Gastroesophageal sphincter (tissue), 4 donors: ENCODE measurements around the gene PLXNA3. TPM values are rescaled to one million over a fixed set of nuclear protein-coding genes. Genes with fewer than 3 reads are reported as not detected.

Experiments used
- ATAC-seq: fragments of 150-250 bp; one replicate; pipeline ENCODE4 v1.9.1; 2016; ENCODE audit warnings: mild to moderate bottlenecking, moderate library complexity
- H3K27ac ChIP-seq, 4 donors: fragments of 200-600 bp; sonication (generic) in 3 of 4; 1 replicate in 3 of 4; 2 replicates in 1 of 4; pipeline ENCODE4 v1.5.1; 2016 to 2019
- H3K27me3 ChIP-seq: fragments of 200-600 bp; sonication (generic); one replicate; pipeline ENCODE4 v1.5.1; 2019
- H3K36me3 ChIP-seq, 2 donors: fragments of 200-600 bp; sonication (generic); one replicate each; pipeline ENCODE4 v1.5.1; 2019; ENCODE audit warnings: control low read depth in 1 of 2
- H3K4me1 ChIP-seq, 3 donors: fragments of 200-600 bp; sonication (generic); 1 replicate in 2 of 3; 2 replicates in 1 of 3; pipeline ENCODE4 v1.5.1; 2016 to 2019; ENCODE audit warnings: control low read depth in 2 of 3
- H3K4me3 ChIP-seq, 2 donors: fragments of 200-600 bp; sonication (generic); one replicate each; pipeline ENCODE4 v1.5.1; 2019; ENCODE audit warnings: mild to moderate bottlenecking in 1 of 2, moderate library complexity in 1 of 2
- H3K9me3 ChIP-seq, 3 donors: fragments of 200-600 bp; sonication (generic); one replicate each; pipeline ENCODE4 v1.5.1; 2017 to 2019; ENCODE audit warnings: control low read depth in 2 of 3
- EP300 ChIP-seq: sonication (generic); formaldehyde crosslinking; IDR thresholded peaks from one replicate; pipeline ENCODE4 v1.6.1; 2017; ENCODE audit warnings: antibody characterized with exemption, mild to moderate bottlenecking
- POLR2A ChIP-seq, 2 donors: fragments of 450-650 bp; IDR thresholded peaks; one replicate each; pipeline ENCODE4 v1.6.1; 2017; ENCODE audit warnings: antibody characterized with exemption in 2 of 2, mild to moderate bottlenecking in 2 of 2, moderate library complexity in 1 of 2
- POLR2AphosphoS5 ChIP-seq: sonication (generic); formaldehyde crosslinking; IDR thresholded peaks from one replicate; pipeline ENCODE4 v1.6.1; 2017; ENCODE audit warnings: antibody characterized with exemption
- WGBS, 2 donors: methylation state at CpG; one replicate each; pipeline ENCODE4 v1.1.5; 2018; ENCODE audit warnings: low coverage in 1 of 2; 5-methylcytosine and 5-hydroxymethylcytosine counted together
- total RNA-seq, 4 donors: library from RNA; depleted of rRNA; stranded (reverse); fragments of >200 nt; gene quantifications; one replicate each; pipeline ENCODE4 v1.1.0, GENCODE V29; 2016
- TF ChIP-seq, protein P1 (sequence below), 4 experiments: fragments of 200-600 bp in 2 of 4; fragments of 450-650 bp in 2 of 4; sonication (generic) in 1 of 4; IDR thresholded peaks; one replicate each; pipeline ENCODE4 v1.5.1; 2017 to 2019; ENCODE audit warnings: antibody characterized with exemption in 4 of 4, mild to moderate bottlenecking in 2 of 4, moderate library complexity in 2 of 4

PLXNA3 gene
- total RNA-seq, 4 donors from 2014 or later, result 1.5 to 13.9 (median 8.2) TPM

DNA sequence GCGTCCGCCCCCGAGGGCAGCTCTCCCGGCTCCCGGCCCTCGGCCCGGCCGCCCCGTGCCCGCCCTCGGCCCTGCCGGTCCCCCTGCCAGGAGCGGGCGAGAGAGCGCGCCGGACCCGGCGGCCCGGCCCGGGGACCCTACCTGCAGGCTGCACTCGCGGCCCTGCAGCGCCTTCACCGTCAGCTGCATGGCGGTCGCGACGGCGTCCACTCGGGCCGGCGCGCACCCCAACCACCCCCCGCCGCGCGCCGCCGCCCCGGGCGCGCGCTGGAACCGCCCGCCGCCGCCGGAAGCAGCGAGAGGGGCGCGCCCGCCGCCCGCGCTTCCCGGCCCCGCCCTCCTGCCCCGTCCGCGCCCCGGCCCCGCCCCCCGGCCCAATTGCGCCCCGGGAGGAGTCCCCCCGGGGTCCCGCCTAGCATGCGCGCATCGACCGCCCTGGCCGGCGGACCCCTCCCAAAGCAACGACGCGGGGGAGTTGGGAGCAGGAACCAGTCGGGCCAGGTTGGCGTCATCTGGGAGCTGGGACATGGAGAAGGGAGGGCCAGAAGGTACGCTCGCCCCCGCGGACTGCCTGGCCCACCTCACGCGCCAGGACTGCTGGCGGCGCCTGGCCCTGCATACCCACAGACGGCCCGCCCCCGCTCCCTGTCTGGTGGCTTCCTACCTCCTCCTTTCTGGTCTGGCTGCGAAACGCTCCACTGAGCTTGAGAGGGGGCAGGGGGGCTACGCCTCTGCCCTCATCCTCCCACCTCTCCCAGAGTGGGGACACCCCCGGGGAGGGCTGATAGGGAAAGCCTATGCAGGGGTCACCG lies 28.5 kb downstream of the PLXNA3 start, which contains the start of gene UBL4A:
TSS of gene UBL4A (minus strand) at position 220 of the 812 bp plus-strand sequence. CDS start at position 189, 31 bp downstream.
- TF ChIP-seq POLR2AphosphoS5 (peak; percentile 12), EP300 (no peak), POLR2A (IDR thresholded peaks at IDR 0.05) (peak; percentile 35 to 48)
- TF ChIP-seq, protein P1, sequence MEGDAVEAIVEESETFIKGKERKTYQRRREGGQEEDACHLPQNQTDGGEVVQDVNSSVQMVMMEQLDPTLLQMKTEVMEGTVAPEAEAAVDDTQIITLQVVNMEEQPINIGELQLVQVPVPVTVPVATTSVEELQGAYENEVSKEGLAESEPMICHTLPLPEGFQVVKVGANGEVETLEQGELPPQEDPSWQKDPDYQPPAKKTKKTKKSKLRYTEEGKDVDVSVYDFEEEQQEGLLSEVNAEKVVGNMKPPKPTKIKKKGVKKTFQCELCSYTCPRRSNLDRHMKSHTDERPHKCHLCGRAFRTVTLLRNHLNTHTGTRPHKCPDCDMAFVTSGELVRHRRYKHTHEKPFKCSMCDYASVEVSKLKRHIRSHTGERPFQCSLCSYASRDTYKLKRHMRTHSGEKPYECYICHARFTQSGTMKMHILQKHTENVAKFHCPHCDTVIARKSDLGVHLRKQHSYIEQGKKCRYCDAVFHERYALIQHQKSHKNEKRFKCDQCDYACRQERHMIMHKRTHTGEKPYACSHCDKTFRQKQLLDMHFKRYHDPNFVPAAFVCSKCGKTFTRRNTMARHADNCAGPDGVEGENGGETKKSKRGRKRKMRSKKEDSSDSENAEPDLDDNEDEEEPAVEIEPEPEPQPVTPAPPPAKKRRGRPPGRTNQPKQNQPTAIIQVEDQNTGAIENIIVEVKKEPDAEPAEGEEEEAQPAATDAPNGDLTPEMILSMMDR (IDR thresholded peaks at IDR 0.05), result no peak
- H3K4me1 ChIP-seq, result peaks cover 0 to 55% (median 4%) of the 10 kb centered on the region in 3 donors
- 0% methylated on average over 2 of the region's 95 CpGs; no CpG with 5 or more reads in 1 of the 2 donors for WGBS, 2 donors
- H3K9me3 ChIP-seq, result no peaks in the 10 kb centered on the region
- peaks cover 0 to 25% of the 10 kb centered on the region in 2 donors for H3K36me3 ChIP-seq
- no peaks in the 10 kb centered on the region for H3K27me3 ChIP-seq
- ATAC-seq, result peak; percentile 46
- peak within 1 kb of the TSS; percentile 84 to 90 (median 90) for H3K27ac ChIP-seq
- peak within 1 kb of the TSS; percentile 73 to 93 for H3K4me3 ChIP-seq

DNA sequence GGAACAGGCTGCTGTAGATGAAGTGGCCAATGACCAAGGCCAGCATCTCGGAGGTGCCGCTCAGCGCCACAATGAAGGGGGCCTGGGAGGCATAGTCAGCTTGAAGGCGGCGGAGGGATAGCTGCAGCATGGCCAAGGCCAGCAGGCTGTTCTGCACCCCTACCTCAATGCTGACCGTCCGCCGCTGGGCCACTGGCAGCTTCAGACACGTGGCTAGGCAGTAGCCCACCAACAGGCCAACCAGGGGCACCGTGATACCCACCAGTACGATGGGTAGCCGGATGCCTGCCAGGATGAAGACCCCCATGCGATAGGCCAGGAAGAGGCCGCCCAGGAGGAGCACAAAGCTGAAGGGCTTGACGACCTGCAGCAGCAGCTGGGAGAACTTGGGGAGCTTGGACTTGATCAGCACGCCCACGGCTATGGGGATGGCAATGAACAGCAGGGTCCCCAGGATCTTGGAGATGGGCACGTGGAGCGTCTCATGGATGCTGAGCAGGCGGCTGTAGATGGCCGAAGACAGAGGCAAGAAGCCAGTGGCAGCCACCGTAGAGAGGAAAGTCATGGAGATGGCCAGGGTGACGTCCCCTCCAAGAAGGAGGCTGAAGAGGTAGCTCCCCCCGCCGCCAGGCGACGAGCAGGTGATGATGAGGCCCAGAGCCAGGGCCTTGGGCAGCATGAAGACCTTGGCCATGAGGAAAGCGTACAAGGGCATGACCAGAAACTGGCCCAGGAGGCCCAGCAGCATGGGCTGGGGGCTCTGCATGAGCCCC lies 29.6 kb downstream of the PLXNA3 start:
- TF ChIP-seq POLR2AphosphoS5 (no peak), EP300 (no peak), POLR2A (IDR thresholded peaks at IDR 0.05) (no peak)
- TF ChIP-seq, protein P1 (IDR thresholded peaks at IDR 0.05), result no peak
- Histone ChIP-seq H3K27ac (peak overlapping the region in 3 of 4 donors; percentile 84 to 90 (median 90)), H3K9me3 (no peaks in the 10 kb centered on the region), H3K4me3 (no peak overlapping the region), H3K36me3 (peaks cover 0 to 25% of the 10 kb centered on the region in 2 donors), H3K27me3 (no peaks in the 10 kb centered on the region), H3K4me1 (peaks cover 0 to 55% (median 4%) of the 10 kb centered on the region in 3 donors)
- no peak for ATAC-seq
- WGBS, 2 donors, result 76 to 81% methylated on average over 3 to 6 of the region's 28 CpGs

DNA sequence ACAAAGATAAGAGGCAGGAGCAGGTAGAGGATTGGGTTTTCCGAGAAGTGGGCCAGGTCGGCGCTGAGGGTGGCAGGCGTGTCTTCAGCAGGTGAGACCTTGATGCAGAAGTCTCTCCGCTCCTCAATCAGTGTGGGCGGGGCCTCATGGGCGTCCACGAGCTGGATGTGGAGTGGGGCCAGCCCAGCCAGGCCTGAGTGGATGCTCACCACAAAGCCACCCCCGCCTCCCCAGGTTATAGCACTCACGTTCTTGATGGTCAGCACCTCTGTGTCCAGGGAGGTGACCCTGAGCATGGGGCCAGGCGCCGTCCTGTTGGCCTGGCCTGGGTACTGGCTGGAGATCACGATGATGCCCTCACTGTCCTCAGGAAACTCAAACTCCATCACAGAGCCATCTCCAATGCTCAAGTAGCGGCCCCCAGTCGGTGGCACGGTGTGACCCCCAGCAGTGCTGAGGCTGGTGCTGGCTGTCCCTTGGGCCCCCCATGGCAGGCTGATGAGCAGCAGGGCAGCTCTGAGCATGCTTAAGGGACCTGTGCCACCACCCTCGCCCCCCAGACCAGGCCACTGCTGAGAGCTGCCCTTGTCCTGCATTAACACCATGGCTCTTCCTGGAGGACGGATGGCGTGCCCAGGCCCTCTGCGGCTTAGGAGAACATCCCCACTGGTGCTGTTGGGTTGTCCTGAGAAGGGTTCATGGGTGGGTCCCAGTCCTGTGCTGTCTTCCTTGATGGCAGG lies 30.4 kb downstream of the PLXNA3 start:
- Histone ChIP-seq H3K4me1 (peaks cover 0 to 55% (median 4%) of the 10 kb centered on the region in 3 donors), H3K27ac (peak overlapping the region in 2 of 4 donors; percentile 90 to 97), H3K36me3 (peaks cover 0 to 25% of the 10 kb centered on the region in 2 donors), H3K4me3 (no peak overlapping the region), H3K27me3 (no peaks in the 10 kb centered on the region), H3K9me3 (no peaks in the 10 kb centered on the region)
- 92% methylated on average over 6 of the region's 20 CpGs; no CpG with 5 or more reads in 1 of the 2 donors for WGBS, 2 donors
- TF ChIP-seq EP300, result no peak
- TF ChIP-seq, protein P1 (IDR thresholded peaks at IDR 0.05), result no peak
- no peak for TF ChIP-seq POLR2AphosphoS5
- TF ChIP-seq POLR2A (IDR thresholded peaks at IDR 0.05), result no peak
- ATAC-seq, result no peak

DNA sequence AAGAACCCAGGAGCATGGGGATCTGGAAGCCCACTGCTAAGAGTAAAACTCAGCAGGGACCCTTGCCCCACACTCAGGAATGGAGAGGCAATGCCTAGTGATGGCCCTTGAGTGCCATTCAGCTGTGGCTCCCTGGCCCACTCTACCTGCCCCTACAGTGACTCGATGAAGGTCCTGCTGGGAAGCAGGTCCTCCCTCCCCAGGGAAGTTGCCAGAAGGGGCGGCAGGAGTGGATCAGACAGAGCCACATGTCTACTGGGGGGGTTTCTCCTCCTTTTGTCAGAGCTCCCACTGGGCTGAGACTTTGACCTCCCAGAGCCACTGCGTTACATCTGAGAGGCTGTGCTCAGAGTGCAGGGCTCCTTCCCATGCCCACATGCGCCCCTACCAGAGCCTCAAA lies 31.1 kb downstream of the PLXNA3 start:
- no peaks in the 10 kb centered on the region for H3K27me3 ChIP-seq
- peak overlapping the region in 1 of 2 donors; percentile 74 for H3K4me3 ChIP-seq
- TF ChIP-seq, protein P1 (IDR thresholded peaks at IDR 0.05), result no peak
- TF ChIP-seq POLR2A (IDR thresholded peaks at IDR 0.05) (no peak), EP300 (no peak), POLR2AphosphoS5 (no peak)
- ATAC-seq, result no peak
- peak overlapping the region in 3 of 4 donors; percentile 90 to 97 (median 95) for H3K27ac ChIP-seq
- H3K9me3 ChIP-seq, result no peaks in the 10 kb centered on the region
- H3K36me3 ChIP-seq, result peaks cover 0 to 25% of the 10 kb centered on the region in 2 donors
- 87% methylated on average over 4 of the region's 4 CpGs; no CpG with 5 or more reads in 1 of the 2 donors for WGBS, 2 donors
- peaks cover 0 to 52% (median 4%) of the 10 kb centered on the region in 3 donors for H3K4me1 ChIP-seq
